ENCODE data around the gene SLC35B2.

Gene SLC35B2

DNA sequence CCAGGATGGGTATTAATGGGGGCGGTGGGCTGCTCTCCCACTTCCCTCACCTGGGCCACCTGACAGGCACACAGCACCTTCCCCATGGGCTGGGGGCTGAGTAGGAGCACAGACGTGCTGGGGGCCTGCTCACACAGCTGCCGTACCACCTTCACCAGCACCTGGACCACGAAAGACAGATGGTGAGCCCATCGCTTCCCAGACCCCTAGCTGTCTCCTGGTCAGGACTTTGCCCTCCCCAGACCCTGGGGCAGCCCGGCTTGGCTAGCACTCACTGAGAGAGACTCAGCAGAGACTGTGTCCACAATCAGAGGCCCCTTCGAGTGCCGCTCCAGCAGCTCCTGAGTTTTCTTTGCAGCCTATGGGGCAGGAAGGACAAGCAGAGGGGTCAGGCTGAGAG is 43.8 kb upstream of the SLC35B2 start:
- H3K4me3 ChIP-seq (ENCODE audit: low read depth, low read length), result no peak overlapping the region
- no peaks in the 10 kb centered on the region; the same call in 1 of the 2 replicates for H3K4me1 ChIP-seq (ENCODE audit: control insufficient read depth, insufficient read depth, low read length)
- CTCF ChIA-PET, result interaction anchor here (0.5 to 7.1 kb wide), 4 partner anchors 13 to 94 kb away, joined by 3 to 117 read pairs (median 14); partner anchors contain the start of genes AARS2 and TMEM151B
- no peak for TF ChIP-seq MEIS1 (CRISPR knock-in tag; IDR thresholded peaks at IDR 0.05; ENCODE audit: borderline replicate concordance)
- no peak for TF ChIP-seq AEBP2 (tag by site-specific recombination; IDR thresholded peaks at IDR 0.05; ENCODE audit: borderline replicate concordance)
- no peak for TF ChIP-seq BCL11A (tag by site-specific recombination; IDR thresholded peaks at IDR 0.05; ENCODE audit: low read depth)
- TF ChIP-seq ZNF148 (tag by site-specific recombination; IDR thresholded peaks at IDR 0.05; ENCODE audit: borderline replicate concordance), result no peak
- TF ChIP-seq ZNF558 (tag by site-specific recombination; IDR thresholded peaks at IDR 0.05), result no peak
- TF ChIP-seq ZNF132 (tag by site-specific recombination; IDR thresholded peaks at IDR 0.05; ENCODE audit: borderline replicate concordance), result no peak
- TF ChIP-seq ZNF274 (IDR thresholded peaks at IDR 0.05; ENCODE audit: low read length), result no peak
- TF ChIP-seq ZNF274 (tag by site-specific recombination; IDR thresholded peaks at IDR 0.05; ENCODE audit: borderline replicate concordance), result no peak
- no peak for TF ChIP-seq ZNF391 (tag by site-specific recombination; IDR thresholded peaks at IDR 0.05; ENCODE audit: borderline replicate concordance, low read depth)
- TF ChIP-seq, protein P1, sequence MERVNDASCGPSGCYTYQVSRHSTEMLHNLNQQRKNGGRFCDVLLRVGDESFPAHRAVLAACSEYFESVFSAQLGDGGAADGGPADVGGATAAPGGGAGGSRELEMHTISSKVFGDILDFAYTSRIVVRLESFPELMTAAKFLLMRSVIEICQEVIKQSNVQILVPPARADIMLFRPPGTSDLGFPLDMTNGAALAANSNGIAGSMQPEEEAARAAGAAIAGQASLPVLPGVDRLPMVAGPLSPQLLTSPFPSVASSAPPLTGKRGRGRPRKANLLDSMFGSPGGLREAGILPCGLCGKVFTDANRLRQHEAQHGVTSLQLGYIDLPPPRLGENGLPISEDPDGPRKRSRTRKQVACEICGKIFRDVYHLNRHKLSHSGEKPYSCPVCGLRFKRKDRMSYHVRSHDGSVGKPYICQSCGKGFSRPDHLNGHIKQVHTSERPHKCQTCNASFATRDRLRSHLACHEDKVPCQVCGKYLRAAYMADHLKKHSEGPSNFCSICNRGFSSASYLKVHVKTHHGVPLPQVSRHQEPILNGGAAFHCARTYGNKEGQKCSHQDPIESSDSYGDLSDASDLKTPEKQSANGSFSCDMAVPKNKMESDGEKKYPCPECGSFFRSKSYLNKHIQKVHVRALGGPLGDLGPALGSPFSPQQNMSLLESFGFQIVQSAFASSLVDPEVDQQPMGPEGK (tag by site-specific recombination; IDR thresholded peaks at IDR 0.05), result no peak
- TF ChIP-seq ZFHX2 (tag by site-specific recombination; conservative IDR thresholded peaks at IDR 0.05), result no peak
- no peak for TF ChIP-seq HOXD13 (CRISPR knock-in tag; IDR thresholded peaks at IDR 0.05; ENCODE audit: borderline replicate concordance)
- TF ChIP-seq ZNF37A (tag by site-specific recombination; IDR thresholded peaks at IDR 0.05), result no peak
- TF ChIP-seq ZNF138 (tag by site-specific recombination; IDR thresholded peaks at IDR 0.05; ENCODE audit: borderline replicate concordance), result no peak
- TF ChIP-seq ZNF501 (tag by site-specific recombination; IDR thresholded peaks at IDR 0.05), result no peak
- TF ChIP-seq ZNF10 (tag by site-specific recombination; IDR thresholded peaks at IDR 0.05), result no peak
- no peak for TF ChIP-seq SP2 (tag by site-specific recombination; IDR thresholded peaks at IDR 0.05)
- H3K27ac ChIP-seq (ENCODE audit: extremely low read depth, low read depth, low read length), result no peak overlapping the region
- POLR2A ChIA-PET, result interaction anchor here (0.6 to 0.9 kb wide), 3 partner anchors 12 to 103 kb away, joined by 3 read pairs; partner anchors contain the start of genes AARS2 and HSP90AB1
- H3K36me3 ChIP-seq (ENCODE audit: control insufficient read depth in 2 of 2, insufficient read depth in 1 of 2, low read length in 2 of 2), result peaks cover 19 to 65% of the 10 kb centered on the region in 2 experiments
- H3K9me3 ChIP-seq (ENCODE audit: control insufficient read depth, insufficient read depth, low read depth, low read length), result no peaks in the 10 kb centered on the region

DNA sequence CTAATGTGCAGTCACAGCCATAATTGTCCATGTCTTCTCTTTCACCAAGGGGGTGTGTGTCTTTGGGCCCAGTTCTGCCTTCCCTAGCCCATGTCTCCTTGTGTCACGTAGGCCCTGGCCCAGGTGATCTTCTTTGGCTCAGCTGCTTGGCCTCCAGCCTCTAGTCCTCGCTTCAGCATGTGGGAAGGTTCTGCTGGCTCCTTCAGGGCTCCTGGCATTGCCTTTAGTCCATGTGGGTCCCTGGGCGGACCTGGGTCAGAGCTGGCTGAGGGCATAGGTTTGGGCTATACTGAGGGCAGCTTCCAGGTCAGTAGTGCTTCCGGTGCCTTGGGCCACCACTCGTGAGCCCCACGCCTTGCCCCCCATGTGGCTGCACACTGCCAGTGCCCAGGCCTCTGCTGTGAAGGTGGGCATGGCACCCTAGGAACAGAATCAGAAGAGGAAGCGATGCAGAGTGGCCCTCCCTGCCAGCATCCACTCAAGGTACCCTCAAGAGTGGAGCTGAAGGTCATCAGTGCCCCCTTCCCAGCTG is 43.0 kb upstream of the SLC35B2 start:
- POLR2A ChIA-PET, result interaction anchor here (2.6 kb wide), 1 partner anchor 12 kb away, joined by 13 read pairs; the partner anchor contains the start of gene AARS2

More for the DNA sequence above, 43.0 kb upstream of the SLC35B2 start:
- no peak overlapping the region for H3K4me3 ChIP-seq (ENCODE audit: low read depth, low read length)
- H3K4me1 ChIP-seq (ENCODE audit: control insufficient read depth, insufficient read depth, low read length), result no peaks in the 10 kb centered on the region; the same call in 1 of the 2 replicates
- CTCF ChIA-PET, result interaction anchor here (0.7 to 7.1 kb wide), 3 partner anchors 13 to 611 kb away, joined by 5 to 117 read pairs (median 25); partner anchors contain the start of genes AARS2 and TMEM151B
- peaks cover 19 to 57% of the 10 kb centered on the region in 2 experiments for H3K36me3 ChIP-seq (ENCODE audit: control insufficient read depth in 2 of 2, insufficient read depth in 1 of 2, low read length in 2 of 2)
- no peaks in the 10 kb centered on the region for H3K9me3 ChIP-seq (ENCODE audit: control insufficient read depth, insufficient read depth, low read depth, low read length)
- H3K27ac ChIP-seq (ENCODE audit: extremely low read depth, low read depth, low read length), result no peak overlapping the region
- TF ChIP-seq GLIS2 (tag by site-specific recombination; IDR thresholded peaks at IDR 0.05) (0 out of 2 replicates have a peak, but pooled peaks have one; percentile 10), ZNF426 (tag by site-specific recombination; IDR thresholded peaks at IDR 0.05) (no peak)

Data from HEK293 (cell line).